Stimulated activated CD4-positive, alpha-beta T cell treated with anti-CD3 and anti-CD28 coated beads, Interleukin-1b, Interleukin-23, amount 100 ng/mL, for 4 hours (primary cell): ENCODE data around the gene UBE3C.

Source experiments
- DNase-seq, 2 donors: peaks; one replicate each; pipeline ENCODE4 v3.0.0-alpha.2; 2020; ENCODE audit warnings: low read depth in 2 of 2

The UBE3C gene

GRCh38 chr7:157177333-157177982 lies 38.7 kb downstream of the UBE3C start:
- DNase-seq: no peak

GRCh38 chr7:157177983-157178381 lies 39.3 kb downstream of the UBE3C start:
- DNase-seq: no peak

- DNase-seq: no peak
Observed at GRCh38 chr7:157183832-157184231, 45.1 kb downstream of the UBE3C start.

GRCh38 chr7:157188091-157188665 lies 49.5 kb downstream of the UBE3C start:
- DNase-seq: no peak

- no peak for DNase-seq
Observed at GRCh38 chr7:157189405-157189804, 50.7 kb downstream of the UBE3C start.

GRCh38 chr7:157192861-157193260 lies 54.1 kb downstream of the UBE3C start:
- no peak for DNase-seq

GRCh38 chr7:157193274-157193673 lies 54.5 kb downstream of the UBE3C start:
- no peak for DNase-seq

GRCh38 chr7:157194948-157195347 lies 56.2 kb downstream of the UBE3C start:
- no peak for DNase-seq

- DNase-seq: no peak
Observed at GRCh38 chr7:157195868-157196267, 57.1 kb downstream of the UBE3C start.

- no peak for DNase-seq
Observed at GRCh38 chr7:157204134-157204533, 65.4 kb downstream of the UBE3C start.

- DNase-seq: no peak
Observed at GRCh38 chr7:157205438-157205837, 66.7 kb downstream of the UBE3C start.

- DNase-seq: no peak
Observed at GRCh38 chr7:157208571-157209413, 70.1 kb downstream of the UBE3C start.

- no peak for DNase-seq
Observed at GRCh38 chr7:157210682-157211081, 72.0 kb downstream of the UBE3C start.

GRCh38 chr7:157211690-157212089 lies 73.0 kb downstream of the UBE3C start:
- DNase-seq: no peak

GRCh38 chr7:157219154-157219553 lies 80.4 kb downstream of the UBE3C start:
- DNase-seq: no peak

- no peak for DNase-seq
Observed at GRCh38 chr7:157220916-157221569, 82.3 kb downstream of the UBE3C start.

GRCh38 chr7:157222687-157223086 lies 84.0 kb downstream of the UBE3C start:
- no peak for DNase-seq

GRCh38 chr7:157224627-157225026 lies 85.9 kb downstream of the UBE3C start:
- DNase-seq: no peak

GRCh38 chr7:157228864-157229422 lies 90.2 kb downstream of the UBE3C start:
- DNase-seq: no peak

- no peak for DNase-seq
Observed at GRCh38 chr7:157233677-157234076, 95.0 kb downstream of the UBE3C start.

- DNase-seq: no peak
Observed at GRCh38 chr7:157234271-157234670, 95.5 kb downstream of the UBE3C start.
